Upper lobe of left lung (tissue), 6 donors: ENCODE data around the gene DDAH1. TPM values are rescaled to one million over a fixed set of nuclear protein-coding genes. Genes with fewer than 3 reads are reported as not detected.

ENCODE experiments used
- ATAC-seq, 2 donors: fragments of 200-7000 bp; cut with Tn5 transposase; one replicate each; pipeline ENCODE4 v1.9.1; 2022; ENCODE audit warnings: mild to moderate bottlenecking in 2 of 2, moderate library complexity in 2 of 2; ENCODE audit not compliant: low FRiP score in 2 of 2
- DNase-seq, 2 donors: peaks; one replicate each; pipeline ENCODE4 v3.0.0-alpha.2; 2019 to 2020
- H3K27ac ChIP-seq, 4 donors: fragments of 200-600 bp; sonication (generic); one replicate each; pipeline ENCODE4 v1.5.1; 2016 to 2019
- H3K27me3 ChIP-seq, 4 donors: fragments of 200-600 bp; sonication (generic); one replicate each; pipeline ENCODE4 v1.5.1; 2017 to 2019
- H3K36me3 ChIP-seq, 4 donors: fragments of 200-600 bp; sonication (generic); one replicate each; pipeline ENCODE4 v1.5.1; 2016 to 2019
- H3K4me1 ChIP-seq, 4 donors: fragments of 200-600 bp; sonication (generic); one replicate each; pipeline ENCODE4 v1.5.1; 2018 to 2019
- H3K4me3 ChIP-seq, 4 donors: fragments of 200-600 bp; sonication (generic); one replicate each; pipeline ENCODE4 v1.5.1; 2017 to 2019; ENCODE audit warnings: mild to moderate bottlenecking in 2 of 4, moderate library complexity in 1 of 4
- H3K9me3 ChIP-seq, 4 donors: fragments of 200-600 bp; sonication (generic); one replicate each; pipeline ENCODE4 v1.5.1; 2018 to 2019
- CTCF ChIP-seq, 6 experiments: fragments of 450-650 bp in 4 of 6; fragments of 200-600 bp in 2 of 6; sonication (generic) in 2 of 6; IDR thresholded peaks; one replicate each; pipeline ENCODE4 v1.5.1; 2016 to 2019; ENCODE audit warnings: antibody characterized with exemption in 6 of 6
- EP300 ChIP-seq, 4 donors: sonication (generic); formaldehyde crosslinking; IDR thresholded peaks; one replicate each; pipeline ENCODE4 v1.5.1; 2017; ENCODE audit warnings: antibody characterized with exemption in 4 of 4, control low read depth in 2 of 4
- POLR2A ChIP-seq, 4 donors: fragments of 450-650 bp; IDR thresholded peaks; one replicate each; pipeline ENCODE4 v1.5.1; 2016 to 2017; ENCODE audit warnings: antibody characterized with exemption in 4 of 4, mild to moderate bottlenecking in 2 of 4
- POLR2AphosphoS5 ChIP-seq, 2 donors: sonication (generic); formaldehyde crosslinking; IDR thresholded peaks; one replicate each; pipeline ENCODE4 v1.5.1; 2017; ENCODE audit warnings: antibody characterized with exemption in 2 of 2
- WGBS, 2 donors: methylation state at CpG; one replicate each; pipeline ENCODE4 v1.1.5; 2017 to 2018; 5-methylcytosine and 5-hydroxymethylcytosine counted together
- total RNA-seq, 6 donors: library from RNA; depleted of rRNA in 4 of 6; stranded (reverse); fragments of >200 nt in 4 of 6; gene quantifications; one replicate each; pipeline versions ENCODE4 v1.1.0 to v1.2.1, GENCODE V29; 2016 to 2021
- donor health status: DM: no; HTN: no; CAD: no; lungs with moderate emphysema.
- donor health status: DM: no; HTN: yes; CAD: no; lungs with severe emphysema.

The DDAH1 gene
- total RNA-seq, 6 donors from 2014 or later = 24.1 to 78.8 (median 52.6) TPM

- ATAC-seq = no peak
- DNase-seq = no peak
- 70 to 78% methylated on average over 2 of the region's 2 CpGs for WGBS, 2 donors
Measured at GRCh38 chr1:85326336-85326735, 138.6 kb downstream of the DDAH1 start.

GRCh38 chr1:85325920-85326319 lies 139.0 kb downstream of the DDAH1 start:
- Histone ChIP-seq H3K9me3 (no peaks in the 10 kb centered on the region), H3K4me3 (no peak overlapping the region), H3K36me3 (no peaks in the 10 kb centered on the region), H3K27ac (no peak overlapping the region), H3K4me1 (peaks cover 23 to 27% (median 23%) of the 10 kb centered on the region in 4 donors), H3K27me3 (no peaks in the 10 kb centered on the region)
- ATAC-seq = no peak
- no peak for TF ChIP-seq POLR2A (IDR thresholded peaks at IDR 0.05)
- TF ChIP-seq CTCF (IDR thresholded peaks at IDR 0.05) = no peak
- no peak for TF ChIP-seq POLR2AphosphoS5 (IDR thresholded peaks at IDR 0.05)
- no peak for TF ChIP-seq EP300 (IDR thresholded peaks at IDR 0.05)
- no peak for DNase-seq

More at GRCh38 chr1:85326336-85326735, 138.6 kb downstream of the DDAH1 start:
- Histone ChIP-seq H3K36me3 (no peaks in the 10 kb centered on the region), H3K27me3 (no peaks in the 10 kb centered on the region), H3K4me1 (peaks cover 24 to 28% (median 27%) of the 10 kb centered on the region in 4 donors), H3K9me3 (no peaks in the 10 kb centered on the region), H3K27ac (no peak overlapping the region), H3K4me3 (no peak overlapping the region)
- no peak for TF ChIP-seq EP300 (IDR thresholded peaks at IDR 0.05)
- no peak for TF ChIP-seq CTCF (IDR thresholded peaks at IDR 0.05)
- TF ChIP-seq POLR2A (IDR thresholded peaks at IDR 0.05) = no peak
- no peak for TF ChIP-seq POLR2AphosphoS5 (IDR thresholded peaks at IDR 0.05)

GRCh38 chr1:85323770-85324169 lies 141.2 kb downstream of the DDAH1 start:
- Histone ChIP-seq H3K4me3 (no peak overlapping the region), H3K27ac (no peak overlapping the region), H3K36me3 (no peaks in the 10 kb centered on the region), H3K9me3 (no peaks in the 10 kb centered on the region), H3K4me1 (peaks cover 1 to 10% (median 3%) of the 10 kb centered on the region in 4 donors), H3K27me3 (no peaks in the 10 kb centered on the region)
- ATAC-seq = no peak
- no peak for DNase-seq
- 78 to 89% methylated on average over 5 of the region's 5 CpGs for WGBS, 2 donors
- TF ChIP-seq POLR2AphosphoS5 (IDR thresholded peaks at IDR 0.05) (no peak), EP300 (IDR thresholded peaks at IDR 0.05) (no peak), POLR2A (IDR thresholded peaks at IDR 0.05) (no peak), CTCF (IDR thresholded peaks at IDR 0.05) (no peak)

GRCh38 chr1:85322655-85323054 lies 142.3 kb downstream of the DDAH1 start:
- Histone ChIP-seq H3K4me3 (no peak overlapping the region), H3K27me3 (no peaks in the 10 kb centered on the region), H3K9me3 (no peaks in the 10 kb centered on the region), H3K36me3 (no peaks in the 10 kb centered on the region), H3K4me1 (peaks cover 0 to 2% (median 0%) of the 10 kb centered on the region in 4 donors), H3K27ac (no peak overlapping the region)
- no peak for TF ChIP-seq EP300 (IDR thresholded peaks at IDR 0.05)
- TF ChIP-seq CTCF (IDR thresholded peaks at IDR 0.05) = no peak
- TF ChIP-seq POLR2AphosphoS5 (IDR thresholded peaks at IDR 0.05) = no peak
- no peak for TF ChIP-seq POLR2A (IDR thresholded peaks at IDR 0.05)
- ATAC-seq (no peak), DNase-seq (no peak)
- 63 to 71% methylated on average over 2 of the region's 2 CpGs for WGBS, 2 donors

- no peak for TF ChIP-seq POLR2AphosphoS5 (IDR thresholded peaks at IDR 0.05)
- no peak for TF ChIP-seq CTCF (IDR thresholded peaks at IDR 0.05)
- TF ChIP-seq EP300 (IDR thresholded peaks at IDR 0.05) = no peak
- no peak for TF ChIP-seq POLR2A (IDR thresholded peaks at IDR 0.05)
- no peak for DNase-seq
- peaks cover 0 to 2% (median 0%) of the 10 kb centered on the region in 4 donors for H3K4me1 ChIP-seq
- H3K36me3 ChIP-seq = no peaks in the 10 kb centered on the region
- no peaks in the 10 kb centered on the region for H3K9me3 ChIP-seq
- ATAC-seq = no peak
- no peaks in the 10 kb centered on the region for H3K27me3 ChIP-seq
- H3K4me3 ChIP-seq = no peak overlapping the region
- WGBS, 2 donors = 84 to 88% methylated on average over 7 of the region's 7 CpGs
- no peak overlapping the region for H3K27ac ChIP-seq
Measured at GRCh38 chr1:85321237-85321964, 143.6 kb downstream of the DDAH1 start.
